T1000 (cell line): ENCODE measurements around the gene PLEKHA8.
"Not testable (repeated sequence)": the region's sequence is repeated elsewhere in the genome, so short reads cannot be mapped to it uniquely, and the experiment has no call there.

Source experiments
- DNase-seq: peaks from one replicate; lab custom pipeline; 2025; ENCODE audit warnings: mixed read lengths; lab: John Stamatoyannopoulos, UW

PLEKHA8 gene

DNA sequence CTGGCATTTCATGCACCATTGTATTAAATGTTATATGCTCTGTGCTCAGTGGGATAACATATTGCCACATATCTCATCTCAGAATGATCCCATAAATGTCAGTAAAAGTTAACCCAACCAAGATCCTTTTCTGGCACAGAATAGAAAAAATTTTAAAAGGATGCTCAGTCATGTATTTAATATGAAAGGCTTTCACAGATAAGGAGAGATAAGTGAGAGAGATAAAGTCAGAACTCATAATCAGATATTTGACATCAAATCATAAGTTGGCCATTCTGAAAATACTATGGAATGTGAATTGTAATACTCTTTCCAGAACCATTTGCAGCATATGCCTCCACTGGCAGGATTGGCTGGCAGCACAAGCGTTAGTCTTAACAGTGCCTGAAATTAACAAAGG is 38.5 kb downstream of the PLEKHA8 start:
- no peak for DNase-seq

DNA sequence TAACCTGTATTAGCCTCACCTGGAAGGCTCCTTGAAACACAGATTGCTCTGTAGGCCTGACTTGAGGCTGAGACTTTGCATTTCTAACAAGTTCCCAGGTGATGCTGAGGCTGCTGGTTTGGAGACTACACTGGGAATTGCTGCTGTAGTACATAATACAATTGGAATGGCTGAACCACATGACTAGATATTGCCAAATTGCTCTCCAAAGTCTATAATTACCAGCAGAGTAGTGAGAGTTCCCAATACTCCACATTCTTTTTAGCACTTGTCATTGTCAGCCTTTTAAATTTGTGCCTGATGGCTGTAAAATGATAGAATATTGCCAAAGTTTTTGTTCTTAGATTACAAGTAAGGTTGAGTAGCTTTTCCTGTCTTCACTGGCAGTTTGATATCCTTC is 39.9 kb downstream of the PLEKHA8 start:
- DNase-seq = no peak

DNA sequence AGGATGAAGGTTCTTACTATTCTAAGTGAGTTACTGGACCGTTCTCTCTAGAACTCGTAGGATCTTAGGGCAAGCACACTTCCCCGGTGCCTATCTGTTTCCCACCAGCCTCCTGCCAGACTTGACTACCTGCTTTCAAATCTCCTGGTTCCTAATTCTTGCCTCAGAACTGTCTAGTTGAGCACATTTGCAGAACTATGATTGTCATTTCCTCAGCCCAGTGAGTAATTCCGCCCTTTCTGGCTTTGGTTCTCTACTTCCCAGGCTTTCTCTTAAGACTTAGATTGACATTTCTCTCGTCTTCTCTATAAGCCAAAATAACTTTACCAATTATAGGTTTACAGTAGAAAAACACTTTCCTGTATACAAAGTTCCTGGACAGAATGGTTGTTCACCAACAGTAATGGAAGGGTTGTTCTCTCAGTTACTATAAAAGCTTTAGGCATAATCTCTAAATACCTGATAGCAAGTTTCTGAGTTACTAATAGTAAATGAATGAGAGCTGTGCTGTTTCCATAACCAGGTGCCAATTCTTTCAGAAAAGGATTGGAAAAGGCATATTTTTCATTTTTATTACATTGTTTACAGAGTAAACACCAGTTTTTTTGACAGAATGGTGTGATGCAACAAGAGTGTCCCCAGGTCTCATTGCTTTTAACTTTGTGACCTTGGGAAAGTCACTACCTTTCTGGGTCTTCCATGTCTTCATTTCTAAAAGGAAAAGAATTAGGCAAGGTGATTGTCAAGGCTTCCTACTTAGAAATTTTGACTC is 41.1 kb downstream of the PLEKHA8 start:
- no peak for DNase-seq

DNA sequence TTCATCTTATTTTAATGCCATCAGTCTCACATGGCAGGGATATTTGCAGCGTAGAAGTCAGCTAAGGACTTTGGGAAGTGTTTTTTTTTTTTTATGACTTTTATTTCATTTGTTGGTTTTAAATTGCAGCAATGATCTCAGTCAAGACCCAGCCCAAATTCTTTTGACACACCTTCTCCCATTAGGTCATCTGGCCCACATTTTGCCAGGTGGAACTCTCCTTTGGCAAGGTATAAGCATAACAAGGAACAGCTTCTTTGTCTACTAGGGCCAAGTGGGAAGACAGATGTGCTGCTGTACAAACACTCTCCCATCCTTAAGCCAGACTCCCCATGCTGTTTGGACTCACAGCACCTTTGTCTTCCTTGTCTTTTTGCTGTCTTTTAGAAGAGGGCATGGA is 41.8 kb downstream of the PLEKHA8 start:
- no peak for DNase-seq

DNA sequence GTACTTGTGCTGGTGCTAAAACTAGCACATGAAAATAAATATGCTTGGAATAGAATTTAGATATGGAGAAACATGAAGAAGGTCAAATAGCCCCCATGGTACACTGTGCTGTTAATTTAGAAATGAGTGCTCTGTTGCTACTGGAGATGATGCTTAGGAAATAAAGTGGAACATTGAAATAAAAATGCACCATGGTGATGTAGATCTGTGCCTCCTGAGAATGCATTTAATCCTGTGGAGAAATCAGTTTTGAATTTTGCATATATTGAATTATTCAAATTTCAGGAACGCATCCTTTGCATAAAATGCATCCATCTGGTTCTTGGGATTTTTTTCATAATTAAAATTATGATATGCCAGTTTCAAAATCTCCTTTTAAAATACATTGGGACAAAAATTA is 44.5 kb downstream of the PLEKHA8 start:
- DNase-seq = no peak

DNA sequence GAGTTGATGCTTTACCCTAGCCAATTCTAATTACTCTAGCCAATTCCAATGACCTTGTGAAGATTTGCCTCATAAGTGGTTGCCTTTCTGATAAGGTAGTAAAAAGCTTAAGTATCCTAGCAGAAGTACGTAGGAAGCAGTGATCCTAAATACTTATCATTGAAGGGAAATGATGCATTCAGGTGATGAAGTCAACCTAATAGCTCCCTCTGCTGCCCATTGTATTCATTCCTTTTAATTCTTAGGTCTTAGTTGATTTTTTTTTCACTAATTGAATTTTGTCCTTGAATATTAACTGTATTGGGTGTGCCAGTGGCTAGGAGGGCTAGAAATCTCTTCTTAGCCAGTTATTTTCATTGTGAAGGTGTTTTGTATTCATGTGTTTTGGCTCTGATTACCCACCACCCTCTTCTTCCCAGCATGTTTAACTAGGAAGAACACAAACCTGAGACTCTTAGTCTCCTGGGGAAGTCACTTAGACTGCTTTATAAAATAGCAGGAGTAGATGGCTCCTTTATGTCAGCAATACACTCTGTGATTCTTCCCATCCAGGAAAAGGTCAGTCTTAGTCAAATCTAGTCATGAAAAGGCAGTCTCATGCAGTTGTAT is 46.3 kb downstream of the PLEKHA8 start:
- DNase-seq = no peak

DNA sequence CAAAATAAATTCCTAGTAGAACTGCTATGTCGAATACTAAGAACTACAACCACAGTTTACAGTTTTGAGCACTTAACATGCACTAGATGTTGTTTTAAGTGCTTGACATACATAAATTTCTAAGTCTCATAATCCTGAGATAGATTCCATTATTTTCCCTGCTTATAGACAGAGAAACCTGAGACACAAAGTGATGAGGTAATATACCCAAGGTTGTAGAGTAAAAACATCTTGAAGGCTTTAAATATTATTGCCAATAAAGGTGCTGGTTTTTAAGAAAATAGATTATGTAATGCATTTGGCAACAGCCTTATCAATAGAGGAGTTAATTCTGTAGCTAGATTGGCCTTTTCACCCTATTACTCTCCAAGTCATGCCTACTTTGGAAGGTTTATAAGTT is 48.2 kb downstream of the PLEKHA8 start:
- no peak for DNase-seq

DNA sequence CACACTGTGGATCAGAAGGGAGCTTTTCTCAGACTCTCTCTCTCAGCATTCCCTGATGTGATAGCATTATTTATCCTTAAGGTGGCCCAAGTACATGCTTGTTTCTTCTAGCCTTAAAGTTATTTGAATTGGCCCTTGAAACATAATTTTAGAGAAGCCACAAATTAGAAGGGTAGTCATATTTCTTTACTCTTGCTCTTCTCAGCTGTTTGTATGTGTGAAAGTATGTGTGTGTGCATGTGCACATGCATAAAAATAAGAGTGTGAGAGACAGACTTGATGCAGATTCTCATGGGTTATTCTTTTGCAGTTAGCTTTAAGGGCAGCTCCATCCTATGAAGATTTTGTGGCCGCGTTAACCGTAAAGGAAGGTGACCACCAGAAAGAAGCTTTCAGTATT is 50.1 kb downstream of the PLEKHA8 start:
- DNase-seq = no peak

DNA sequence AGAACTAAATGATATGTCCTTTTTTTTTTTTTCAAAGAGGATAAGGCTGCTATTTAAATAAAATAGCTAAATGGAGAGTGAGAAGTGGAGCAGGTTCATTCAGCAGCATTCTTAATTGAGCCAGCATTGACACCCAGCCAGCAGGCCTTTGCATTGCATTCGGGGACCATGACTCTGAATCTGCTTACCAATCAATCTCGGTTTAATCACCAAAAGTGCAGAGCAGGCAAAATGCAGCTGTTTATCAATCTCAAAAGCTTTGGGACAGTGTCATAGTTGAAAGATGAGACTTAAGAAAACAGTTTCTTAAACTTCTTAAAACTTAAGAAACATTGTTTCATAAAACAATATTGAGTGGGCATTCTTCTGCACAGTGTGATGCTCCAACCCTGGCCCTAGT is 51.7 kb downstream of the PLEKHA8 start:
- DNase-seq = no peak

DNA sequence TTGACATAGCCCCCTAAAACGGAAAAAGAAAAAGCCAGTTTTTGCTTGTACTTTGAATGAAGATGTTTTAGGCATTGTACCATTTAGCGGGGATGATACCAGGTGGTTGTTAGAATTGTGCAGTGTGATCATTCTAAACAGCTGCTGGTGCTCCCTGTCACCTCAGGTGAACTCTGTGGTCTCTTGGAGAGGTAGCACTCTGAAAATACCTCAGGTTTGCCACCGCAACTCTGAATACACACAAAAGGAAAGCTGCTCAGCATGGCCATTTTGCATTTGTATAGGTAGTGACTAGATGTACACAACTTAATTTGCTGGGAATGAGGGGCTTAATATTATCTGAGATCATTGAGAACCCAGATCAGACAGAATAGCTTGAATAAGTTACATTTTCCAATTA is 52.6 kb downstream of the PLEKHA8 start:
- no peak for DNase-seq

DNA sequence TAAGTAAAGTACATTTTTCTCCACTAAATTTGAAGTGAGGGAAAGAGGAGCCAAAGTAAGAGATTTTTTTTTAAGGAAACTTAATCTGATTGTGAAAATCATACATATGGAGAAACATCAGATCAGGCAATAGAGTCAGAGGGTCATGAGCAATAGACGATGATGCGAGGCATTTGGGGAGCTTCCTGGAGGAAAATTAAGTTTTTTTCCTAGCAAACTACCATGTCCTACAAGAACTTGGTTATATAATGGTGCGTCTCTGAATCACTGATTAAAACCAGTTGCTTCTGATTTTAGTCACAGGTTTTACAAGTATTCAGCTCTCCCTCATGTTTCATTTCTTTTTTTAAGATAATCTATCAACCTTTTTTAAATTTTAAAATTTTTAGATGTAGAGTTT is 54.5 kb downstream of the PLEKHA8 start:
- DNase-seq = no peak

DNA sequence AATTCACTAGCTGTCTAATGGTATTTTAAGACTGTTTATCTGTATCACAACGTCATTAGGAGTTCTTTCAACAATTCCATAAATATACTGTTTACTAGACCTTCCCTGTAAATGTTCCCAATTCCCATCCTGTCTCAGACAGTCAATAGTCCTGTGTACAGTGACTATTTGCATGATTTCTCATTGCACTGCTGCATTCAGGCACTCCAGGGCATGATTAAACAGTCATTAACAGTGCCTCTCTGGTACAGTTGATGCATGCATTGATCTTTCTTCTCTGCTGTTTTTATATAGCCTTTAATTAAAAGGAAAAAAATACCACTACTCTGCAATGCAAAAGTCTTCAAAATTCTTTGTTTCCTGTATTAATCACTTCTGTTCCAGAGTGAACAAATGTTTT is 55.1 kb downstream of the PLEKHA8 start:
- DNase-seq = no peak

DNA sequence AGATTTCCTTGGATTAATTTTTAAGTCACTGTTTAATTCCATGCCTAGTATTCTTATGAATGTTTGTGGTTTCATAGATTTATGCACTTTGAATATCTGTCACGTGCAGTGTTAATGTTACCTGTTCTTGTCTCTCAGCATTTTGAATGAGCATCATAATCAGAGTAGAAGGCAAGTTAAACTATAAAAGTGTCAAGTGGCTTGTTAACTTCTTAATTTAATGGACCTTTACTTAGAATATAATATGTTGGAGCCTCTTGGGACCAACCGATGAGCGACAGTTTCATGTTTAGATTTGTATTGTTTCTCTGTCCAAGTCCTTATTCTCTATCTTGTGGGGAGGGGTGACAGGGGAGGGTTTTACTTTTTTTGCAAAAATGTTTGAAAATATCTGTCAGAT is 56.0 kb downstream of the PLEKHA8 start:
- DNase-seq = no peak

DNA sequence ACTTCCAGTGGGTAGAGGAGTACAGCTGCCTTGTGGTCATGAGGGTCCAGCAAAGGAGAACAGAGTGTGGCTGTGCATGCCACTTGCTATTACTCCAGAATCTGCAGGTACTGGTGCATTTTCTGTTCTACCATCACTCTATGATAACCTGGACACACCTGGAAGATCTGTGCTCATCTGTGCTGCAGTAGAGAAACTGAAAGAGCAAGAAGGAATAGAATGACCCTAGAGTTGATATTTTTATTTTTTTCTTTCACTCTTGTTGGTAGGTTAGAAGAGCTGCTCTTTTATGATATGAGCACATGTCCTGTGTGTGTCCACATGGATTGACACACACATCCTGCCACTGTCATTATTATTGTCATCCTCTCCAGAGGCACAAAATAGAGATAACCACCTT is 58.3 kb downstream of the PLEKHA8 start:
- DNase-seq = no peak

DNA sequence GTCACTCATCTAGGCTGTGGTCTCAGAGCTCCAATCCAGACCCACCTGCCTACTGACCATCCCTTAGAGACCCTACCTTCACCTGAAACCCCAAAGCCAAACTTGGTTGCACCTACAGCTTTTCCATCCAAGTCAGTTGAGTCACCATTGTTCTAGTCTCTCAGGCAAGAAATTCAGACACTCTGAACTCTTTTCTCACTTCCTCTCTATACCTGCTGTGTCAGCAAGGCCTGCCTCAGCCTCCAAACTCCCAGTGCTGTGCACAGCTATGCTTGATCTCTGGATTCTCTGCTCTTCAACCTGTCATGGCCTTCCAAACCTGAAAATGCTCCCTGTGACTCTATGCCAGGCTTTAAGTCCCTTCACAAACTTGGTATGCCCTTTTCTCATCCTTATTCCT is 59.2 kb downstream of the PLEKHA8 start:
- no peak for DNase-seq

DNA sequence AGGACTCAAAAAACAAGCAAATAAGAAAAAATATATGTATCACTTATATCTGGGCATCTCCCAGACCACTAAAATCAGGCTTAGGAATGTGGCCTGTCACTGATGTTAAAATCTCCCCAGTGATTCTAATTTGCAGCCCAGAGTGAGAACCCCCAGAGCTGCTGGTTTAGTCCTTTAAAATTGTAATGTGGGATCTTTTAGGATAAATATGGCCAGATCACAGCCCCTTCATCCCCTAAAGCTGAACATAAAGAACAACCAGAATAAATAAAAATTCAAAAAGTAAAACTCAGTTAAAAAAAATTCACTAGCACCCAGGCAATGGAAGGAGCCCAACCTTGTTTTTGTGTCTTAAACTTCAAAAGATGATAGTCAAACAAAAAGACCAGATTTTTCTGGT is 60.1 kb downstream of the PLEKHA8 start:
- DNase-seq = no peak

DNA sequence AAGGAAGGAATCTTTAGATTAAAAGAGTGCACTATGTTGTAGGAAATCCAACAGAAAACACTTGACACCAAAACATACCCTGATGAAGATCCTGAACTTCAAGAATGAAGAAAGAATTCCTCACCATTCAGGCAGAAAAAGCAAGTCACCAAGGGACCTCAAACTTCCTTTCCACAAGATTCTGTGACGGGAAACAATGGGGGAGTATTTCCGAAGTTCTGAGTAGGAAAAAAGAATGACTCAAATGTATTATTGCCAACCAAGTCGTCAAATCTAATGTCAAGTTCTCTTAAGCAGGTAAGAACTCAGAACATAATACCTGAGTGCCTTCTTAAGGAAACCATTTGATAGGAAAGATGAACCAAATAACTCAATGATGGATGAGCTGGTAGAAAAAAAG is 61.9 kb downstream of the PLEKHA8 start:
- DNase-seq = no peak

DNA sequence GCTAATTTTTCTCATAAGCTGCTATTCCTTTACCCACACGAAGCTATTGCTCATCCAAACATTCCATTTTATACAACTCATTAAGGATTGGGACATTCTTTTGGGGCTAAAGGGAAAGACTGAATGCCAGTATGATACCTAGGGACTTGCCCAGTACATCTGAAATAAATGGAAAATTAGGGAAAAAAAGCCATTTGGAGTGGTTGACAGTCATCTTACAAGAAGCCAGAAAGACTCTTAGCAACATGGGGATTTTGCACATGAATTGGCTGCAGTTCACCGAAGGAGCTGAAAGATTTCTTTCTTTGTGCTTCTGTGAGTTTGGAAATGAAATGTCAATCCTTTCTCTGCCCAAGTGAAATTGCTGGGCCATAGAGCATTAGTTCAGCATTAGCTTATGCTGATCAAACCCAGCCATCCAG is 63.3 kb downstream of the PLEKHA8 start:
- DNase-seq = no peak

DNA sequence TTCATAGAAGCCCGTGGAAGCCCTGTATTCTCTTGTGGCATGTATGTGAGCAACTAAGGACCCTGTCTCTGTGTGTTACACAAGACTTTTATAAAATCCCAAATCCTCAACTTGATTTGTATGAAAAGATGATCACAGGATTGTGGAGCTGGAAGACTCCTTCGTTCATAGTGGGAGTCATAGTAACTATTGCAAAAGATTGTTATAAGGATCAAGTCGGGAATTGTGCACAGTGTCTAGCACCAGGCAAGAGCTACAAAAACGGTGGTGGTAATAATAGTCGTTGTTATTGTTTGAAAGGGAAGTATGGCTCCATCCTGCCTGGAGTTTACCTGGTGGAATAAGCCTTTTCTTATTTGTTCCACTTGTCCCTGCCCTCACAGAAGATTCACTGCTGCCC is 63.8 kb downstream of the PLEKHA8 start:
- no peak for DNase-seq

DNA sequence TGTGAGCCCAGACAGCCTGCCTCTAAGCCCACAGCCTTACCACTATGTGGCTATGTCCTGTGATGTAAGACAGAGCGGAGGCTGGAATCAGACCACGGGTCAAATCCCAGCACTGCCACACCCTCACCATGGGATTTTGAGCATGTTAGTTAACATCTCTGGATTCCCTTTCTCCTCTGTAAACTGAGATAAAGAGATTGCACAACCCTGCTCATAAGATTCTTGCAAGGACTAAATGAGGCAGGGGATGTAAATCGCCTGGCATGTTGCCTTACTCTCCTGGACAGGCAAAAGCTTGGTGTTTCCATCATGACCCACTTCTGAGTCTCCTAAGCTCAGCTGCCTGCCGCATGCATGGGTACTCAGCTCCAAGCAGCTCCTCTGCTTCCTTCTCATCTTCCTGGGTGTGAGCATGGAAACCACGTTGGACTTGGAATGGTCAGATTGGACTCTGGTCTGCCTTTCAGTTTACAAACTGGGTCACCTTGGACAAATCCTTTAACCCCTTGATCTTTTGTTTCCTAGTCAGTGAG is 65.3 kb downstream of the PLEKHA8 start:
- DNase-seq = no peak

DNA sequence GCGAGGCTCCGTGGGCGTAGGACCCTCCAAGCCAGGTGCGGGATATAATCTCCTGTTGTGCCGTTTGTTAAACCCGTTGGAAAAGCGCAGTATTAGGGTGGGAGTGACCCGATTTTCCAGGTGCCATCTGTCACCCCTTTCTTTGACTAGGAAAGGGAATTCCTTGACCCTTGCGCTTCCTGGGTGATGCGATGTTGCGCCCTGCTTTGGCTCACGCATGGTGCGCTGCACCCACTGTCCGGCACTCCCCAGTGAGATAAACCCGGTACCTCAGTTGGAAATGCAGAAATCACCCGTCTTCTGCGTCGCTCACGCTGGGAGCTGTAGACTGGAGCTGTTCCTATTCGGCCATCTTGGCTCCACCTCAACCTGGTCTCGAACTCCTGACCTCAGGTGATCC is 70.4 kb downstream of the PLEKHA8 start:
- not testable (repeated sequence) for DNase-seq

DNA sequence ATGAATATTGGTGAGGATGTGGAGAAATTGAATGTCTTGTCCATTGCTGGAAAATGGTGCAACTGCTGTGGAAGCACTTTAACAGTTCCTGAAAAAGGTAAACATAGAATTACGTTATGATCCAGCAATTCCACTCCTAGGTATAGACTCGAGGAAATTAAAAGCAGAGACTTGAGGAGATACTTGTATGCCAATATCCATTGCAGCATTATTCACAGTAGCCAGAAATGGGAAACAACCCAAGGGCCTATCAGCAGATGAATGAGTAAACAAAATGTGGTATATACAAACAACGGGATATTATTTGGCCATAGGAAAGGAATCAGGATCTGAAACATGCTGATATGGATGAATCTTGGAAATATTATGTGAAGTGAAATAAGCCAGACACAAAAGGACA is 74.1 kb downstream of the PLEKHA8 start:
- no peak for DNase-seq

DNA sequence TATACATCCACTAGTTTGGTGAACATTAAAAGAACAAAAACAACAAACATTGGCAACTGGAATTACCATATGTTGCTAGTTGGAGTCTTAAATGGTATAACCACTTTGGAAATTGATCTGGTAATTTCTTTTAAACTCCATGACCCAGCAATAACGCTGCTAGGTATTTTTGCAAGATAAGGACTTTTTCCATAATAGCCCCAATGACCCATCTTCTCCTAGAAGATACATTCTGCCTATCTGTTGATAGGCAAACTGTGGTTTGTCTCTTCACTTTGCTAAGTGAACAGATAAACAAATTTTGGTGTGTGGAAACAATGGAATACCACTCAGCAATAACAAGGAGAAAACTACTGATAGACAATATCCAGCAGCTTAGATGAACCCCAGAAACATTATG is 75.9 kb downstream of the PLEKHA8 start:
- no peak for DNase-seq
